K562 (cell line): Measurements from ENCODE around the gene SPINT2. TPM values are rescaled to one million over a fixed set of nuclear protein-coding genes. Genes with fewer than 3 reads are reported as not detected.

Source experiments
- DDX20 ChIP-seq: fragments of 450-650 bp; IDR thresholded peaks from 2 replicates; pipeline ENCODE4 v1.6.1; 2016; ENCODE audit warnings: missing genetic modification characterization, low read depth, mild to moderate bottlenecking, missing compliant biosample characterization, moderate library complexity
- ZC3H11A ChIP-seq: IDR thresholded peaks from 2 replicates; pipeline ENCODE4 v1.6.1; 2012; ENCODE audit warnings: low read depth, low read length, improper control_type of control experiment
- ZNF143 ChIP-seq: sonication (generic); formaldehyde crosslinking; IDR thresholded peaks from 2 replicates; pipeline ENCODE4 v1.9.0; 2022; ENCODE audit warnings: mild to moderate bottlenecking, missing genetic modification reagents
- ZNF384 ChIP-seq: IDR thresholded peaks from 2 replicates; pipeline ENCODE4 v1.6.1; 2012; ENCODE audit warnings: low read depth, low read length, improper control_type of control experiment
- polyA plus RNA-seq, 8 experiments: library from polyadenylated mRNA; depleted of rRNA in 4 of 8; stranded (reverse) in 5 of 8; unstranded in 3 of 8; fragments of >200 nt; fragmentation: Nextera tagmentation in 2 of 8; fragmentation: Illumina TruSeq in 1 of 8; extraction: Ambion mirVana in 2 of 8; extraction: Trizol in 1 of 8; gene quantifications; 2 replicates each; pipeline versions ENCODE4 v1.2.1 to v1.2.3, GENCODE V29; 2011 to 2014; ENCODE audit warnings: inconsistent platforms in 1 of 8, missing spikeins in 1 of 8
- total RNA-seq, 7 experiments: library from RNA; depleted of rRNA in 6 of 7; stranded (reverse); fragments of >200 nt in 6 of 7; fragmentation: Illumina TruSeq in 2 of 7; extraction: Trizol in 2 of 7; gene quantifications; 2 replicates each; pipeline versions ENCODE4 v1.2.1 to v1.2.3, GENCODE V29; 2011 to 2021; ENCODE audit warnings: low replicate concordance in 1 of 7
- TF ChIP-seq, protein P1 (sequence below): fragments of 450-650 bp; formaldehyde crosslinking; IDR thresholded peaks from 2 replicates; pipeline ENCODE4 v1.4.0; 2020; ENCODE audit warnings: mild to moderate bottlenecking
- TF ChIP-seq, protein P2 (sequence below), 2 experiments: fragments of 450-650 bp; formaldehyde crosslinking in 1 of 2; IDR thresholded peaks; 2 replicates each; pipeline versions ENCODE4 v1.4.0 to v1.6.1; 2014 to 2020; ENCODE audit warnings: mild to moderate bottlenecking in 2 of 2, borderline replicate concordance in 1 of 2, low read depth in 1 of 2

Gene SPINT2
- total and polyA plus RNA-seq, 9 of the 15 experiments (the other 6 are each of a cell fraction or from before 2014, with no cell fraction given) = 0.65 to 4.5 (median 3.4) TPM

DNA sequence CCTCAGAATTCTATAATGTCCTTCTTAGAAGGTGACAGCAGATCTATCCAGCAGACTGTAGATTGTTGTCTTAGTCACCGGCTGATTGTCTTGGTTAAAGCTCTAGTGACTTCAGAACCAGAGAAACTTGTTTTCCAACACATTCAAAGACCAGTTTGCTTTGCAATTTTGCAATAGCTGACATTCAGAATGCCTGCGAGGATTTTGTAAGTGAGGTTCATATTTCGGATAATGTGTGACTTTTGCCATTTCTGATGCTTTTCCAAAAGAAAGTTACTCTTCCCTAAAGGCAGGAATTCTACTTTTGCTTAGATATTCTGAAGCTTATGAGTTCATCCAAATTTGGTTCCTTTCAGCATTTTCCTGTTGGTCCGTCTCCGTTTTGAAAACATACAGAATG lies 13.2 kb downstream of the SPINT2 start (continued):
- TF ChIP-seq, protein P1, sequence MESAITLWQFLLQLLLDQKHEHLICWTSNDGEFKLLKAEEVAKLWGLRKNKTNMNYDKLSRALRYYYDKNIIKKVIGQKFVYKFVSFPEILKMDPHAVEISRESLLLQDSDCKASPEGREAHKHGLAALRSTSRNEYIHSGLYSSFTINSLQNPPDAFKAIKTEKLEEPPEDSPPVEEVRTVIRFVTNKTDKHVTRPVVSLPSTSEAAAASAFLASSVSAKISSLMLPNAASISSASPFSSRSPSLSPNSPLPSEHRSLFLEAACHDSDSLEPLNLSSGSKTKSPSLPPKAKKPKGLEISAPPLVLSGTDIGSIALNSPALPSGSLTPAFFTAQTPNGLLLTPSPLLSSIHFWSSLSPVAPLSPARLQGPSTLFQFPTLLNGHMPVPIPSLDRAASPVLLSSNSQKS (CRISPR knock-in tag) = no peak
- no peak for TF ChIP-seq ZNF143 (CRISPR knock-in tag)
- no peak for TF ChIP-seq ZC3H11A
- no peak for TF ChIP-seq ZNF384
- TF ChIP-seq, protein P2, sequence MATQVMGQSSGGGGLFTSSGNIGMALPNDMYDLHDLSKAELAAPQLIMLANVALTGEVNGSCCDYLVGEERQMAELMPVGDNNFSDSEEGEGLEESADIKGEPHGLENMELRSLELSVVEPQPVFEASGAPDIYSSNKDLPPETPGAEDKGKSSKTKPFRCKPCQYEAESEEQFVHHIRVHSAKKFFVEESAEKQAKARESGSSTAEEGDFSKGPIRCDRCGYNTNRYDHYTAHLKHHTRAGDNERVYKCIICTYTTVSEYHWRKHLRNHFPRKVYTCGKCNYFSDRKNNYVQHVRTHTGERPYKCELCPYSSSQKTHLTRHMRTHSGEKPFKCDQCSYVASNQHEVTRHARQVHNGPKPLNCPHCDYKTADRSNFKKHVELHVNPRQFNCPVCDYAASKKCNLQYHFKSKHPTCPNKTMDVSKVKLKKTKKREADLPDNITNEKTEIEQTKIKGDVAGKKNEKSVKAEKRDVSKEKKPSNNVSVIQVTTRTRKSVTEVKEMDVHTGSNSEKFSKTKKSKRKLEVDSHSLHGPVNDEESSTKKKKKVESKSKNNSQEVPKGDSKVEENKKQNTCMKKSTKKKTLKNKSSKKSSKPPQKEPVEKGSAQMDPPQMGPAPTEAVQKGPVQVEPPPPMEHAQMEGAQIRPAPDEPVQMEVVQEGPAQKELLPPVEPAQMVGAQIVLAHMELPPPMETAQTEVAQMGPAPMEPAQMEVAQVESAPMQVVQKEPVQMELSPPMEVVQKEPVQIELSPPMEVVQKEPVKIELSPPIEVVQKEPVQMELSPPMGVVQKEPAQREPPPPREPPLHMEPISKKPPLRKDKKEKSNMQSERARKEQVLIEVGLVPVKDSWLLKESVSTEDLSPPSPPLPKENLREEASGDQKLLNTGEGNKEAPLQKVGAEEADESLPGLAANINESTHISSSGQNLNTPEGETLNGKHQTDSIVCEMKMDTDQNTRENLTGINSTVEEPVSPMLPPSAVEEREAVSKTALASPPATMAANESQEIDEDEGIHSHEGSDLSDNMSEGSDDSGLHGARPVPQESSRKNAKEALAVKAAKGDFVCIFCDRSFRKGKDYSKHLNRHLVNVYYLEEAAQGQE (IDR thresholded peaks at IDR 0.05; ENCODE audit: borderline replicate concordance) = no peak
- TF ChIP-seq, protein P2 (CRISPR knock-in tag; IDR thresholded peaks at IDR 0.05; ENCODE audit: low read depth) = no peak
- TF ChIP-seq DDX20 = no peak
- TF ChIP-seq, all 486 proteins: peak for 0
